Spinal cord (tissue), 10 donors: ENCODE data around the gene CRACR2B. TPM values are rescaled to one million over a fixed set of nuclear protein-coding genes. Genes with fewer than 3 reads are reported as not detected.

Experiments used
- DNase-seq, 6 donors: peaks; one replicate each; pipeline versions ENCODE4 v3.0.0 to v3.0.0-alpha.2; 2013 to 2015; ENCODE audit warnings: low spot score in 6 of 6, low read depth in 4 of 6
- H3K27ac ChIP-seq: one replicate; pipeline ENCODE4 v1.5.1; 2013; ENCODE audit warnings: low read depth, low read length, control low read depth
- H3K27me3 ChIP-seq: one replicate; pipeline ENCODE4 v1.6.1; 2013; ENCODE audit warnings: low read length; ENCODE audit not compliant: control insufficient read depth, insufficient read depth
- H3K36me3 ChIP-seq: one replicate; pipeline ENCODE4 v1.6.1; 2013; ENCODE audit warnings: low read length; ENCODE audit not compliant: control insufficient read depth, insufficient read depth
- H3K4me1 ChIP-seq: one replicate; pipeline ENCODE4 v1.6.1; 2013; ENCODE audit warnings: low read length; ENCODE audit not compliant: control insufficient read depth, insufficient read depth
- H3K4me3 ChIP-seq: one replicate; pipeline ENCODE4 v1.5.1; 2013; ENCODE audit warnings: low read depth, low read length, control low read depth
- H3K9me3 ChIP-seq: one replicate; pipeline ENCODE4 v1.6.1; 2013; ENCODE audit warnings: low read length; ENCODE audit not compliant: control insufficient read depth, insufficient read depth
- WGBS: methylation state at CpG from one replicate; pipeline ENCODE4 v1.1.5; 2013; ENCODE audit warnings: missing lambda C conversion rate; ENCODE audit not compliant: insufficient coverage; 5-methylcytosine and 5-hydroxymethylcytosine counted together
- polyA plus RNA-seq, 2 donors: library from polyadenylated mRNA; unstranded; fragments of 120-200 nt; gene quantifications; one replicate each; pipeline ENCODE4 v1.2.1, GENCODE V29; 2013; ENCODE audit not compliant: insufficient read length in 2 of 2
- total RNA-seq, 2 donors: library from RNA; depleted of rRNA in 1 of 2; stranded (reverse); fragments of 120-200 nt in 1 of 2; fragments of >200 nt in 1 of 2; gene quantifications; one replicate each; pipeline versions ENCODE4 v1.2.3 to v1.2.4, GENCODE V29; 2013 to 2014
- donor health status: healthy.

The CRACR2B gene
- total and polyA plus RNA-seq, 4 donors: 2.4 to 12.1 (median 8.4) TPM

- Histone ChIP-seq H3K9me3 (no peaks in the 10 kb centered on the region), H3K36me3 (peaks cover 24% of the 10 kb centered on the region), H3K4me3 (no peak overlapping the region), H3K27ac (no peak overlapping the region), H3K4me1 (peaks cover 83% of the 10 kb centered on the region), H3K27me3 (peaks cover 58% of the 10 kb centered on the region)
- WGBS: 20% methylated on average over 29 of the region's 31 CpGs
- DNase-seq: no peak
Measured at GRCh38 chr11:831118-831864, 3.6 kb downstream of the CRACR2B start.

- Histone ChIP-seq H3K27me3 (peaks cover 52% of the 10 kb centered on the region), H3K9me3 (no peaks in the 10 kb centered on the region), H3K36me3 (peaks cover 32% of the 10 kb centered on the region), H3K4me3 (peak overlapping the region; percentile 41), H3K27ac (peak overlapping the region; percentile 15), H3K4me1 (peaks cover 77% of the 10 kb centered on the region)
- DNase-seq: no peak
- WGBS: 53% methylated on average over 15 of the region's 23 CpGs
Measured at GRCh38 chr11:831961-832528, 4.3 kb downstream of the CRACR2B start.

GRCh38 chr11:832529-833113, 4.9 kb downstream of the CRACR2B start, which contains the start of gene CD151:
CD151 (plus strand) TSS chr11:832952; CDS start chr11:836070, 3,118 bp downstream.
- H3K27me3 ChIP-seq: peaks cover 48% of the 10 kb centered on the region
- H3K4me3 ChIP-seq: peak within 1 kb of the TSS; percentile 65
- peak in 2 of 6 donors; percentile 78 to 80 for DNase-seq
- H3K27ac ChIP-seq: peak within 1 kb of the TSS; percentile 57
- peaks cover 38% of the 10 kb centered on the region for H3K36me3 ChIP-seq
- peaks cover 73% of the 10 kb centered on the region for H3K4me1 ChIP-seq
- under 1% methylated on average over 44 of the region's 67 CpGs for WGBS
- H3K9me3 ChIP-seq: no peaks in the 10 kb centered on the region

- no peaks in the 10 kb centered on the region for H3K9me3 ChIP-seq
- peak overlapping the region; percentile 57 for H3K27ac ChIP-seq
- DNase-seq: peak in 2 of 6 donors; percentile 64 to 70
- H3K4me3 ChIP-seq: peak overlapping the region; percentile 65
- peaks cover 67% of the 10 kb centered on the region for H3K4me1 ChIP-seq
- WGBS: under 1% methylated on average over 54 of the region's 55 CpGs
- H3K36me3 ChIP-seq: peaks cover 44% of the 10 kb centered on the region
- peaks cover 42% of the 10 kb centered on the region for H3K27me3 ChIP-seq
Measured at GRCh38 chr11:833114-833791, 5.5 kb downstream of the CRACR2B start.

- no peak for DNase-seq
- H3K27ac ChIP-seq: peak overlapping the region; percentile 61
- peak overlapping the region; percentile 65 for H3K4me3 ChIP-seq
- peaks cover 36% of the 10 kb centered on the region for H3K27me3 ChIP-seq
- H3K9me3 ChIP-seq: no peaks in the 10 kb centered on the region
- H3K4me1 ChIP-seq: peaks cover 66% of the 10 kb centered on the region
- WGBS: 67% methylated on average over 4 of the region's 9 CpGs
- H3K36me3 ChIP-seq: peaks cover 50% of the 10 kb centered on the region
Measured at GRCh38 chr11:833849-834311, 6.2 kb downstream of the CRACR2B start.

- peaks cover 28% of the 10 kb centered on the region for H3K27me3 ChIP-seq
- no peak overlapping the region for H3K4me3 ChIP-seq
- H3K4me1 ChIP-seq: peaks cover 58% of the 10 kb centered on the region
- DNase-seq: no peak
- H3K9me3 ChIP-seq: no peaks in the 10 kb centered on the region
- H3K27ac ChIP-seq: peak overlapping the region; percentile 61
- peaks cover 52% of the 10 kb centered on the region for H3K36me3 ChIP-seq
- WGBS: 57% methylated on average over 29 of the region's 31 CpGs
Measured at GRCh38 chr11:834371-835316, 6.9 kb downstream of the CRACR2B start.

GRCh38 chr11:836274-836673, 8.6 kb downstream of the CRACR2B start:
- no peak for DNase-seq
- peaks cover 12% of the 10 kb centered on the region for H3K27me3 ChIP-seq
- H3K27ac ChIP-seq: no peak overlapping the region
- no peak overlapping the region for H3K4me3 ChIP-seq
- H3K4me1 ChIP-seq: peaks cover 55% of the 10 kb centered on the region
- 95% methylated on average over 14 of the region's 14 CpGs for WGBS
- peaks cover 68% of the 10 kb centered on the region for H3K36me3 ChIP-seq
- no peaks in the 10 kb centered on the region for H3K9me3 ChIP-seq

- Histone ChIP-seq H3K4me3 (no peak overlapping the region), H3K4me1 (peaks cover 55% of the 10 kb centered on the region), H3K27me3 (peaks cover 7% of the 10 kb centered on the region), H3K27ac (no peak overlapping the region), H3K9me3 (no peaks in the 10 kb centered on the region), H3K36me3 (peaks cover 68% of the 10 kb centered on the region)
- WGBS: 84% methylated on average over 9 of the region's 9 CpGs
- no peak for DNase-seq
Measured at GRCh38 chr11:836700-837099, 9.0 kb downstream of the CRACR2B start.
